ENCODE data around the gene CLIC3.

The CLIC3 gene

GRCh38 chr9:136952321-136952850 is 44.0 kb downstream of the CLIC3 start:
- no peak for DNase-seq (ENCODE audit: low read depth)
- no peak for TF ChIP-seq CTCF (conservative IDR thresholded peaks at IDR 0.05; ENCODE audit: control insufficient read depth, insufficient read depth, low read depth, low read length)
- H3K4me3 ChIP-seq (ENCODE audit: control insufficient read depth, low read depth, low read length), result no peak overlapping the region

DNA sequence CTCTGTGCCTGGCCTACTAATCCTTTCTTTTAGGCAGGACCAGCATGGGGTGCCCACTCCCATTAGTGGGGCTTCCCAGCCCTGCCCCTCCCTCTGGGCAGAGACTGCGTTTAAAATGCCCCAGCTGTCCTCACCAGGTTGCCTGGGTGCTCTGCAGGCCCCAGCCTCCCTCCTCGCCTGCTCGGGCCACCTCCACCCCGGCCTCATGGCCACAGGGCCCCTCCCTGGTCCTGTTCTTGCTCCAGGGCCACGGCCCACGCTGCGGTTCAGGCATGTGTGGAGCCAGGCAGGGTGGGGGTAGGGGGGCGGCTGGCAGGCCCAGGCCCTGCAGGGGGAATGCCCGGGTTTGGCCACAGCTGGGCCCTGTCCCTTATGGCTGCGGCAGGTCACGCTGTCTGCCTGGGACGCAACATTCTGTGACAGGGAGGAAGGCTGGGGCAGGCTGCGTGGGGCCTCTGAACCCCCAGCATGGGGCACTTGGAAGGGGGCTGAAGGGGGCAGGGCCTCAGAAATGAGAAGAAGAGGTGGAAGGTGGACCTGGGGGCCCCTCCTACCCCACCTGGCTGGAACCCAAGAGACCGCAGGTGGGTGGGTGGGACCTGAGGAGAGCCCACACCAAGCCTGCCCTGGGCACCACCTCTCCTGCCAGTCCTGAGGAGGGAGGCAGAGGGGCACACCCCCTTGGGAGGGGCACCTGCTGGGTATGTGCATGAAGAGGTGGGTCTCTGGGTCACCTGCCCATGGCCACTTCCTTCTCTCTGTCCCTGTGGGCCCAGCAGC is 44.6 kb downstream of the CLIC3 start, which contains the start of gene LCN12:
Gene LCN12 (plus strand): TSS at position 733 of the 780 bp plus-strand sequence. CDS start 55 bp downstream, outside the sequence.
- no peak for TF ChIP-seq CTCF (conservative IDR thresholded peaks at IDR 0.05; ENCODE audit: control insufficient read depth, insufficient read depth, low read depth, low read length)
- H3K4me3 ChIP-seq (ENCODE audit: control insufficient read depth, low read depth, low read length), result no peak within 1 kb of the TSS
- DNase-seq (ENCODE audit: low read depth), result no peak

DNA sequence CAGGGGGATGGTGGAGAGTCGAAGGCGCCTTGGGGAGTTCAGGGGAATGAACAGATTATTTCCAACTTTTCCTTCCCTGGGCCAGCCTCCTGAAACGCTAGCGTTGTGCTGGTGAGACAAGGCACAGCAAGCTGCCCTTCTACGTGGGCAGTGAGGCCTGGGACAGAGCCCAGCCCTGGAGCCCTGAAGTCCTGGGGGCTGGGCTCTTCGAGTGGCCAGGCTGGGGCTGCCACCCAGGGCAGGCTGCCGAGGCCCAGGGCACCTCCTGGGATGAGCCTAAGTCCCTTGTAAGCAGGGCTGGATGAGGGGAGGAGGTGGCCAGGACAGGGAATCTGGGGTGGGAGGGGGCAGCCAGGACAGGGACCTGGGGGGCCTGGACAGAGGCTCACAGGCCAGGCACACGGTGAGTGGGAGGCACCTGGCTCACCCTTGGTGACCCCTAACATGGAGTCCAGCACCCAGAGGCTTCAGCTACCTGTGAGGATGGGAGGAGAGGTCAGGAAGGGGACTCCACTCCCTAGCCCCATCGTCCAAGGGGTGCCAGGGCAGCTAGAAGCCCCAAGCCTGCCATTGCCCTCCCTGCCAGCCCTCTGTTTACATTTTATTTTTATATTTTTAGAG is 45.6 kb downstream of the CLIC3 start:
- H3K4me3 ChIP-seq (ENCODE audit: control insufficient read depth, low read depth, low read length), result no peak overlapping the region
- no peak for TF ChIP-seq CTCF (conservative IDR thresholded peaks at IDR 0.05; ENCODE audit: control insufficient read depth, insufficient read depth, low read depth, low read length)
- no peak for DNase-seq (ENCODE audit: low read depth)

GRCh38 chr9:136949817-136950655 is 46.3 kb downstream of the CLIC3 start:
- TF ChIP-seq CTCF (conservative IDR thresholded peaks at IDR 0.05; ENCODE audit: control insufficient read depth, insufficient read depth, low read depth, low read length), result no peak
- DNase-seq (ENCODE audit: low read depth), result peak; percentile 61
- H3K4me3 ChIP-seq (ENCODE audit: control insufficient read depth, low read depth, low read length), result peak overlapping the region; percentile 40

GRCh38 chr9:136949239-136949816 is 47.0 kb downstream of the CLIC3 start:
- DNase-seq (ENCODE audit: low read depth), result no peak
- peak overlapping the region; percentile 40 for H3K4me3 ChIP-seq (ENCODE audit: control insufficient read depth, low read depth, low read length)
- no peak for TF ChIP-seq CTCF (conservative IDR thresholded peaks at IDR 0.05; ENCODE audit: control insufficient read depth, insufficient read depth, low read depth, low read length)

DNA sequence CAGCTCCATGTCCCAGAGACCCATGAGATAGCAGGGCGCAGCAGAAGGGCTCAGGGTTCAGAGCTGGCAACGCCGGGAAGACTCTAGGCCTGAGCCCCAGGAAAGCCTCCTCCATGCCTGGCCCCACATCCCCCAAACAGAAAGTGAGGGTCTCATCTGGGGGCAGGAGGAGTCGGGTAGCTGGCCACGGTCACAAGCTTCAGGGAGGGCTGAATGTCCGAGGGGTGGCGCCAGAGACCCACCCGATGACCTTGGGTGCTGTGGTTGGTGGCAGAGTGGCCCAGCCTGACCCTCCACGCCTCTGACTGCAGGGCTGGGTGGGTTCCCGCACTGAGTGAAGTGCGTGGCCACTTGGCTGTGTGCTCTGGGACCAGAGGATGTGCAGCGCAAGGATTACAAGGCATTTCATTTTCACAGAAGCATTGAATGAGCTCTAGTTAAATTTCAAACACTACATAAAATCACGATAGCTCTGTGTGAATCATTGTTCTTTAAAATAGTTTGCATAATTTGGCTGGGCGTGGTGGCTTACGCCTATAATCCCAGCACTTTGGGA is 48.3 kb downstream of the CLIC3 start:
- DNase-seq (ENCODE audit: low read depth), result peak; percentile 30
- TF ChIP-seq CTCF (conservative IDR thresholded peaks at IDR 0.05; ENCODE audit: control insufficient read depth, insufficient read depth, low read depth, low read length), result peak; percentile 50
- H3K4me3 ChIP-seq (ENCODE audit: control insufficient read depth, low read depth, low read length), result no peak overlapping the region

All from fibroblast of mammary gland (primary cell).